GM12864 (cell line): ENCODE results near the gene AP1AR.

Experiments
- DNase-seq: peaks from one replicate; pipeline ENCODE4 v3.0.0-alpha.2; 2011; ENCODE audit warnings: low read depth
- H3K4me3 ChIP-seq: 2 replicates; pipeline ENCODE4 v1.5.1; 2011; ENCODE audit warnings: mild to moderate bottlenecking, low read depth, low read length, control low read depth
- TF ChIP-seq, protein P1 (sequence below): IDR thresholded peaks from 2 replicates; pipeline ENCODE4 v1.5.1; 2011; ENCODE audit warnings: low read depth, mild to moderate bottlenecking, moderate library complexity, low read length, control low read depth, inconsistent platforms; ENCODE audit errors: missing control alignments

The AP1AR gene

DNA sequence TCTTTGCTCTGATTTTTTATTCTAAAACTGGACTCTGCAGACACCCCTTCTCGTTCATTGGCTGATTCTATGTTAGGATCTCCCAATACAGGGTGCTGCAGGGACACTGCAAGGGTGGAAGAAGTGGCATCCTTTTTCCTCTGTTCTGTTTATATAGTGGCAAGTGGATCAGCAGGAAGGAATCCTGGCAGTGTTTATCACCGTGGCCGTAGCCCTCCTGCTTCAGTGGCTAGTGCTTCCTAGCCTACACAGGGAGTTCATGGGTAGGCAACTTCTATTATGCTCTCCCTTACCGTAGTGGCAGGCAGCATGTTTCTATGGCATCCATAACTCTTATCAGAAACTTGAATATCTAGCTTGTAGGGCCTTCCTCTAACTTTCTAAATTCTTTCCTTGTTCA is 6.4 kb upstream of the AP1AR start:
- H3K4me3 ChIP-seq = no peak overlapping the region
- TF ChIP-seq, protein P1, sequence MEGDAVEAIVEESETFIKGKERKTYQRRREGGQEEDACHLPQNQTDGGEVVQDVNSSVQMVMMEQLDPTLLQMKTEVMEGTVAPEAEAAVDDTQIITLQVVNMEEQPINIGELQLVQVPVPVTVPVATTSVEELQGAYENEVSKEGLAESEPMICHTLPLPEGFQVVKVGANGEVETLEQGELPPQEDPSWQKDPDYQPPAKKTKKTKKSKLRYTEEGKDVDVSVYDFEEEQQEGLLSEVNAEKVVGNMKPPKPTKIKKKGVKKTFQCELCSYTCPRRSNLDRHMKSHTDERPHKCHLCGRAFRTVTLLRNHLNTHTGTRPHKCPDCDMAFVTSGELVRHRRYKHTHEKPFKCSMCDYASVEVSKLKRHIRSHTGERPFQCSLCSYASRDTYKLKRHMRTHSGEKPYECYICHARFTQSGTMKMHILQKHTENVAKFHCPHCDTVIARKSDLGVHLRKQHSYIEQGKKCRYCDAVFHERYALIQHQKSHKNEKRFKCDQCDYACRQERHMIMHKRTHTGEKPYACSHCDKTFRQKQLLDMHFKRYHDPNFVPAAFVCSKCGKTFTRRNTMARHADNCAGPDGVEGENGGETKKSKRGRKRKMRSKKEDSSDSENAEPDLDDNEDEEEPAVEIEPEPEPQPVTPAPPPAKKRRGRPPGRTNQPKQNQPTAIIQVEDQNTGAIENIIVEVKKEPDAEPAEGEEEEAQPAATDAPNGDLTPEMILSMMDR = no peak
- DNase-seq = no peak

DNA sequence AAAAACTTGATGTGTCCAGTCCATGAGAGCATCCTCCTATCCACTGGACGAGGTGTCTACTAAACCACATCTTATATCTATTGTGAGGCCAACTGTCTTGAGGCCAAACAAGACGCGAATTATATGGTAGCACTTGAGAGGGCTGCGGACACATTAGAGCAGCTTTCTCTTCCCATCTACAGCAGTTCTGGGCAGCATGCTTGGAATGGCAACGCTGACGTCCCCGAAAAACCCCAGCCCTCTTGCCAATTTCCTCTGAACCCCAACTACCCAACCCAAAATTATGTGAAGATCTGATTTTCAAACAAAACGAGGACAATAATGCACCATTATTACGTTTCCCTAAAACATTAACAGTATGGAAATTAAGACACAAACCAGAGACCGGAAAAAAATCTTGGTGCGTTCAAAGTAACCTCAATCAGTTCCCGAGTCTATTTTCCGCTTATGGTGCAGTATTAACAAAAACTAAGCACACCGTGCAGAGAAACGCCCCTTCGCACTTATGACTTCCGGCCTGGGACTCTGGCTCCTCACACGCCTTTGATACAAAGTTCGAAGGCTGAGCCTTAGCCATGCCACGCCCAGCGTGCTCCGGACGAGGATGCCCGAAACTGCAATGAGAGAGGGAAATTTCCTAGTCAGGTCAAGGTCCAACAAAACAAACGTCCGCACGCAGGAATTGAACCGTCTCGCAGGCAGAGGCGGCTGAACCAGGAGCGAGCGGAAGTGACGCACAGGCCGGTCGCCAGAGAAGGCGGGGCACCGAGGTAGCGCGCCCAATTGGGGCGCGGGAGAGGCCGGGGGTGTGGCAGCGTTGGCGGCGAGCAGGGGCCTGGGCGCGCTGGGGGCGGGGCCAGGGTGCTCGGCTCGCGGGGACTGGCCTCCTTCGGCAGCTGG is 458 bp upstream of the AP1AR start:
- TF ChIP-seq, protein P1 = no peak
- H3K4me3 ChIP-seq = peak overlapping the region; percentile 93
- DNase-seq = peak; percentile 93

DNA sequence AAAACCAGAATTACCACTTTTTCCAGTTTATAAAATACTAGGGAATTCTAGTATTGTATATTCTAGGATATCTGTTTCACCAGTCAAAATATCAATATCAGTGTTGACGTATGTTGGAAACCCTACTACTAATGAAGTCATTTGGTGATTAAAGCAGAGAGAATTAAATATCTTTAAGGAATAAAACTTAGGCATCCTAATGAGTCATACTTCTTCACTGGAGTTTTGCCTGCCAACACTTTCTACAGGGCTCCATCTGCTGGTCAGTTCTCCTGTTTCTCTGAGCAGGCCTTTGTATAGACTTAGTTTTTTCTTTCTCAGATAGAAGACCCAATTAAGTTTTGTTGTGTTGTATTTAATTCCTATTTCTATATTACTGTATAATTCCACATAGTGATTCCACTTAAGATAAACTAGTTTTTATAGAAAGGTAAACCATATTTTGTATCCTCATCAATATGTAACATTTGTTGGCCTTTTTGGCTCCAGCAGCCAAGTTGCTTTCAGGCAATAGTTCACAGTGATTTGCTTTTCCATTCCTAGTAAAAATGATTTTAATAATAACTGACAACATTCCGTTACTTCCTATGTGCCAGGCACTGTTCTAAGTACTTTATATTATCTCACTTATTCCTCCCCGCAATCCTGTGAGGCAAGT is 3.5 kb downstream of the AP1AR start:
- no peak overlapping the region for H3K4me3 ChIP-seq
- TF ChIP-seq, protein P1 = peak; percentile 66
- DNase-seq = peak; percentile 44

DNA sequence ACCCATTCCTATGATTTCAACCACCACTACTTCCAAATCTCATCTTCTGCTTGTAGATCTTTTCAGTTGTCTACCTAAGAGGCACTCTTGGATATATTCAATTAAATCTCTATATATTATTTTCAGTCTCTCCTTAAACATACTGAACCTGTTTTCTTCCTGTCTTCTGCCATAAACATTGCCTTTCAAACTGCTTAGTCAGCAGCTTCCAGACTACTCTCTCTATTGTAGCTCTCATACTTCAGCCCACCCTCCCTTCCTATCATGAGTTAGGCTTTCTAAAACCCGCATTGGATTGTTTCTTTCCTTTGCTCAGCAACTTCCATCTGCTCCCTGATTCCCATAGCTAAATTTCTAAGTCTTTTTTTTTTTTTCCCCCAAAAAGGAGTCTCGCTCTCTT is 4.5 kb downstream of the AP1AR start:
- no peak for DNase-seq
- TF ChIP-seq, protein P1 = no peak
- no peak overlapping the region for H3K4me3 ChIP-seq

DNA sequence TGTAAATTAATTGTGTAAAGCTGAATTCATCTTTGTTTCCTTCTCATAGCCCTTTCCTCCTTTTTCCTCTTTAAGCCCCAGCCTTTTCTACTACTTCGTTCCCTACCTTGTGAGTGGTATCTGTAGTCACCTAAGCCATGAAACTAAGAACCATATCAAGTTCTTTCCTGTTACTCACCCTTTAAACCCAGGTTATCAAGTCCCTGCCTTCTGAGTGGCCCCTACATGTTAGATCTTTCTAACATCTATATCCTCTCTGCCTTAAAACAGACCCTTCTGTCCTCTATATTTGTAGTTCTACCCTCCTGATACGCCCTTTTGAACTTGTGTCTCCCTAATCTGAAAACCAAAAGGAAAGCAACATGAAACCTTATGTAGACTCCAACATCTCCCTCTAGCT is 7.2 kb downstream of the AP1AR start:
- TF ChIP-seq, protein P1 = no peak
- no peak for DNase-seq
- no peak overlapping the region for H3K4me3 ChIP-seq

DNA sequence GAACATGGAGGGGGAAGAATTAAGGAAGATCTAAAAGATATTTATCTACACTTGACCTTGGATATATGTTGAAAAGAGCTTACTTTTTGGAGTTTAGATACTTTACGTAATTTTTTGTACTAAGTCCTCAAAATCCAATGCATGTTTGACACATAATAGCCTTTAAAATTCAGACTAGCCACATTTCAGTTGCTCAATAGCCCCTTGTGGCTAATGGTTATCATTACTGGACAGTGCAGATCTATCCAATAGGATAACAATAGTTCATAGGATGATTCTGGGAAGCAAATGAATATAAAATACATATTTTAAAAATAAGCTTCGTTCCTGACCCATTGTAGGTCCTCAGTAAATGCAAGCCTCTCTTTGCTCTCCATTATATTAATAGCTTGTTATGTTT is 13.8 kb downstream of the AP1AR start:
- TF ChIP-seq, protein P1 = no peak
- no peak overlapping the region for H3K4me3 ChIP-seq
- no peak for DNase-seq
